ENCODE data around the gene IKZF2. TPM values are rescaled to one million over a fixed set of nuclear protein-coding genes. Genes with fewer than 3 reads are reported as not detected.

The IKZF2 gene
- total RNA-seq, 1 experiment from 2014 or later = 3.0 TPM

DNA sequence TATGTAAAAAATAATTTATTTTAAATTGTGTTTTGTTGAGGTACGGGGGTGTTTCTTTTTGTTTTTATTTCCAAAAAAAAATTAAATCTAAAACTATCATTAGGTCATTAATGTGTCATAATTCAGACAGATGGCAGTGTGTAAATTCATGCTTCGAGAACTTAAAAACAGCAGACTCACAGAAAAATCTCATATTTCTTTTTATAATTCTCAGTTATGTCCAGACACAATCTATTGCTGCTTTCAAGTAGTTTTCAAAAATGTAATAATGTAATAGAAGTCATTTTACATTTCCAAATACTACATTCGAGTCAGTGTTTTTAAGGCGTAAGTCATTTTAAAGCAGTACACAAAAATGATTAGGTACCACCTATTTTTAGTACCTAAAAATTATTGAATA lies 14.3 kb downstream of the IKZF2 start:
- no peak overlapping the region for H4K5ac ChIP-seq (ENCODE audit: insufficient read length, low read depth, low read length)
- H3K9me3 Mint-ChIP-seq = no peaks in the 10 kb centered on the region
- no peaks in the 10 kb centered on the region for H3K27me3 Mint-ChIP-seq (ENCODE audit: low read depth)
- H3K9me3 ChIP-seq (ENCODE audit: control insufficient read depth, low read depth, low read length) = no peaks in the 10 kb centered on the region
- no peak overlapping the region for H3K4me2 ChIP-seq (ENCODE audit: insufficient read depth, insufficient read length, low read length)
- no peak overlapping the region for H3K27ac ChIP-seq (ENCODE audit: insufficient read length, low read depth, low read length)
- no peak overlapping the region for H4K91ac ChIP-seq (ENCODE audit: insufficient read length, low read depth, low read length)
- no peak overlapping the region for H3K4me3 Mint-ChIP-seq
- H3K79me1 ChIP-seq (ENCODE audit: insufficient read depth, low read depth, low read length, poor library complexity, severe bottlenecking) = no peaks in the 10 kb centered on the region
- no peak overlapping the region for H2AFZ ChIP-seq (ENCODE audit: low read length)
- H3K4me1 ChIP-seq (ENCODE audit: insufficient read depth, low read length) = no peaks in the 10 kb centered on the region
- H4K20me1 ChIP-seq (ENCODE audit: control insufficient read depth, insufficient read depth, insufficient read length) = no peaks in the 10 kb centered on the region
- no peak overlapping the region for H2BK20ac ChIP-seq (ENCODE audit: low read depth, low read length, poor library complexity, severe bottlenecking)
- H2AK5ac ChIP-seq (ENCODE audit: insufficient read length, low read length) = no peak overlapping the region
- no peak overlapping the region for H3K56ac ChIP-seq (ENCODE audit: insufficient read length, low read depth, low read length)
- H3K4me1 Mint-ChIP-seq = no peaks in the 10 kb centered on the region
- H2BK12ac ChIP-seq (ENCODE audit: insufficient read length, low read depth, low read length) = no peak overlapping the region
- no peak overlapping the region for H2BK15ac ChIP-seq (ENCODE audit: low read depth, low read length)
- no peak for DNase-seq
- no peak overlapping the region for H2BK120ac ChIP-seq (ENCODE audit: low read depth, low read length, poor library complexity, severe bottlenecking)
- H3K4ac ChIP-seq (ENCODE audit: low read depth, low read length) = no peak overlapping the region
- H3K14ac ChIP-seq (ENCODE audit: insufficient read depth, low read length) = no peak overlapping the region
- H3K23ac ChIP-seq (ENCODE audit: insufficient read length, low read depth, low read length) = no peak overlapping the region
- H3K18ac ChIP-seq (ENCODE audit: insufficient read length, low read depth, low read length) = no peak overlapping the region
- no peaks in the 10 kb centered on the region for H3K79me2 ChIP-seq (ENCODE audit: insufficient read depth, low read length)
- H3K36me3 Mint-ChIP-seq (ENCODE audit: insufficient read depth in 1 of 3, low read depth in 3 of 3) = no peaks in the 10 kb centered on the region
- 100% methylated on average over 1 of the region's 4 CpGs for WGBS (ENCODE audit: extremely low coverage, insufficient read length, low lambda C conversion rate)
- TF ChIP-seq CTCF (conservative IDR thresholded peaks at IDR 0.05) = no peak
- H3K23me2 ChIP-seq (ENCODE audit: insufficient read length, low read depth, low read length, poor library complexity, severe bottlenecking) = no peaks in the 10 kb centered on the region
- no peak overlapping the region for H2BK5ac ChIP-seq (ENCODE audit: insufficient read length, low read length)
- H3K27me3 ChIP-seq (ENCODE audit: insufficient read depth, low read length) = no peaks in the 10 kb centered on the region
- H3T11ph ChIP-seq (ENCODE audit: low read length) = no peak overlapping the region
- H3K27ac Mint-ChIP-seq = no peak overlapping the region
- no peak overlapping the region for H4K8ac ChIP-seq (replicated peaks; ENCODE audit: insufficient read length, low read depth, low read length)
- no peak overlapping the region for H3K9ac ChIP-seq (ENCODE audit: extremely low read depth, insufficient read length, low read length)
